Stimulated activated CD8-positive, alpha-beta memory T cell treated with anti-CD3 and anti-CD28 coated beads, Interleukin-15, amount 100 ng/mL, for 4 hours (primary cell): ENCODE results near the gene HOXD9.

Experiments
- DNase-seq, 2 donors: peaks; one replicate each; pipeline ENCODE4 v3.0.0-alpha.2; 2020; ENCODE audit warnings: low read depth in 2 of 2

The HOXD9 gene

GRCh38 chr2:176152350-176153181 lies 30.0 kb downstream of the HOXD9 start:
- no peak for DNase-seq

GRCh38 chr2:176154576-176155252 lies 32.2 kb downstream of the HOXD9 start:
- DNase-seq, result no peak

GRCh38 chr2:176155356-176156044 lies 33.0 kb downstream of the HOXD9 start:
- no peak for DNase-seq

- DNase-seq, result no peak
Measured at GRCh38 chr2:176156301-176156806, 33.8 kb downstream of the HOXD9 start.

GRCh38 chr2:176156807-176157498 lies 34.4 kb downstream of the HOXD9 start, which contains the start of gene HOXD3:
TSS of gene HOXD3 (plus strand) at chr2:176157307. CDS start at chr2:176169115, 11,808 bp downstream.
- DNase-seq, result no peak

GRCh38 chr2:176157499-176158185 lies 35.1 kb downstream of the HOXD9 start:
- DNase-seq, result no peak

GRCh38 chr2:176158186-176158591 lies 35.7 kb downstream of the HOXD9 start:
- DNase-seq, result no peak

- DNase-seq, result no peak
Measured at GRCh38 chr2:176158855-176159662, 36.5 kb downstream of the HOXD9 start.

GRCh38 chr2:176159663-176160250 lies 37.2 kb downstream of the HOXD9 start:
- no peak for DNase-seq

- no peak for DNase-seq
Measured at GRCh38 chr2:176160251-176160985, 37.9 kb downstream of the HOXD9 start.

GRCh38 chr2:176160986-176161824 lies 38.7 kb downstream of the HOXD9 start:
- no peak for DNase-seq

GRCh38 chr2:176161825-176162626 lies 39.5 kb downstream of the HOXD9 start:
- DNase-seq, result no peak

- DNase-seq, result no peak
Measured at GRCh38 chr2:176162911-176163671, 40.6 kb downstream of the HOXD9 start.

GRCh38 chr2:176163672-176164056 lies 41.1 kb downstream of the HOXD9 start:
- no peak for DNase-seq

GRCh38 chr2:176164201-176164600 lies 41.7 kb downstream of the HOXD9 start:
- no peak for DNase-seq

- no peak for DNase-seq
Measured at GRCh38 chr2:176164611-176165369, 42.3 kb downstream of the HOXD9 start.
